Epidermal melanocyte (primary cell): ENCODE measurements around the gene TNFAIP3.
"Not testable (repeated sequence)": the region's sequence is repeated elsewhere in the genome, so short reads cannot be mapped to it uniquely, and the experiment has no call there.

Experiments used
- DNase-seq: peaks from one replicate; pipeline ENCODE4 v3.0.0; 2011; ENCODE audit warnings: low spot score; ENCODE audit not compliant: insufficient read length

The TNFAIP3 gene

GRCh38 chr6:137844773-137845172, 22.3 kb upstream of the TNFAIP3 start:
- not testable (repeated sequence) for DNase-seq

DNA sequence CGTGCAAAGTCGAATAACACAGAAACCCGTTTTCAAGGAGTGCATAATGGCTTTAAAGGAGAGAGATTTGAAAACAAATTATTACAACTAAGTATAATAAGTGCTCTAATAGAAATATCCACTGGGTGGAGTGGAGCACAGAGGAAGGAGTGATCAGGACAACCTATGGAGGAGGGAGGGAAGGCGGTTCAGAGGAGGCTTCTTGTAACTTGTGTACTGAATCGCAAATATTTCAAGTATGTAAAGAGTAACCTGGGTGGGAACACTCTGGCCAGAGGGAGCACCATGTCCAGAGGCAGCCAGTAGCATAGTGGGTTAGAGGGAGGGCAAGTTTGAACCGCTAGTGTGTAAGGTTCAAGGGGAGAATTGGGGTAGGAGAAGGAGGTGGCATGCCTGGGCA, 21.6 kb upstream of the TNFAIP3 start:
- no peak for DNase-seq

DNA sequence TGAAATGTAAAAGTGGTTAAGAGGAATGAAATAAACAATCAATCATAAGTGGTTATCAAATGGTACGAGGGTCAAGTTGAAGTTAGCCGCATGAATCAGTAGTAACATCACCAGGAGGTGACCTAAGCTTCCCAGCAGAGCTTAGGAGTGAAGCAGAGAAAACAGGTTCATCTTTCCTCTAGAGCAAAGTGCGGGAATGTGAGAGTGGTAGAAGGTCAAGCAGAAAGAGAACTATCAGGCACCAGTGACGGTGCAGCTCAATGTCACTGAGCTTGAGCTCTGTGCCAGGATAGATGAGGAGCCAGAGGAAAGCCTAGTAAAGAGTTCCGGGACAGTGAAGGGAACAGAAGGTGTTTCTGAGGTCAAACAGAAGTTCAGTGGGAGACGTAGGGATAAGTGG, 20.8 kb upstream of the TNFAIP3 start:
- DNase-seq = no peak

GRCh38 chr6:137846772-137847313, 20.2 kb upstream of the TNFAIP3 start:
- DNase-seq = no peak

GRCh38 chr6:137847748-137848147, 19.3 kb upstream of the TNFAIP3 start:
- DNase-seq = no peak

GRCh38 chr6:137848672-137849071, 18.4 kb upstream of the TNFAIP3 start:
- DNase-seq = no peak

DNA sequence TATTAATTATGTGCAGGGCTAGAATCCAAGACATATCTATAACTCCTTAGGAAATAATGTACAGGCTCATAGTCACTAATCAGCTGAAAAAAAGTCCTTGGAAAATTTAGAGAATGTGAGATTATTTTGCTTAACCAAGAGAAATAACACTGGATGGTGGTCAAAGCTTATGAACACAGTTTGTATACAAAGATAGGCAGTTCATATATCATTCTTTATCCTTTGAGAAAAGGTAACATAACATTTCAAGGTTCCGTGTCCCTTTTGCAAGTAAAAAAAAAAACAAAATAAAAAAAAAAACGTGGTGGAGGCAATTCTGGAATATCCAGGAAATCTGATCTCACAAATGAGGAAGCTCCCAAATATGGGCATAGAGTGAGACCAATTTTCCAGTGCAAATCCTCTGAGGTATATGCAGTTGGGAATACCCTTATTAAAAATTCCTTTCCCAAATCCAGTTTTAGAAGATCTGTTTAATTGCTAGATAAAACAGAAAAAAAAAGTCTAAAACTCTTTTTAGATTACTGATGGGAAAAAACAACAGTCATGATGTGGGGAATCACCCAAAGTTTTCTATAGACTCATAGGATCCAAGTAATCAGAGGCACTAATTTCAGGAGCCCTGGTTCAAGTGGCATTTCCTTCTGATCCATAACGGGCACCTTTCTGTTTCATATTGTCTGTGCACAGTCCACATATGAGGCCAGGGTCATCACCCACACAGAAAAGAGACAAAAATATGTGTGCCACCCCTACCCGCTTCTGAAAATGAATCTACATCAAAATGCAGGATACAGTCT, 17.7 kb upstream of the TNFAIP3 start:
- no peak for DNase-seq

DNA sequence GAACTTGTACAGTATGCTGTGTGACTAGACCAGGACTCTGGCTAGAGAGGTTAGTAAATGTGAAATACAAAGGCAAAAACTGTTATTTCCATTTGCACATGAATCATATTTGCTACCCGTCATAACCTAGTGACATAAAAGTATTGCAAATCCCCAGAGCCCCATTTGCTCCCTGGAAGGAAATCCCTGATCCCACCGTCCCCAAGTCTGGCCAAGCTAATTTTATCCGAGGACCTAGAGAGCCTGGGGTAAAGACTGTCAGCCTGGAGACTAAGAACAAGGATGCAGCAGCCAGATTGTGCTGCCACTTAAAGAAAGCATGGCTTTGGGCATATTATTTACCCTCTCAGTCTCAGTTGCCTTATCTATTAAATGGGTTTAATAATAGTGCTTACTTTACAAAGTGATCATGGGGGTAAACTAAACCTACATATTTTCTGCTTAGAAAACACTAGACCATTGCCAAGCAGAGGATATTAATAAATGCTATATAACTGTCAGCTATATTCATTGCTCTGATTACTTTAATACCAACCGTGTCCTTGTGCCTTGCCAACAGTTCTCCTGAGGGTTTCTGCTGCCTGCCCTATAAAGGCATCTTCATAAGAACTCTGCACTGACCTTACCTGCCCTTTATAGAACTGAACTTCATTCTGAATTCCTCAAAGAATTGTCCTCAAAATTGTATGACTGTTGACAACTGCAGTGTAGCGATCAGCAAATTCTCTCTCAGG, 16.9 kb upstream of the TNFAIP3 start:
- no peak for DNase-seq

- no peak for DNase-seq
Measured at GRCh38 chr6:137850816-137851602, 16.1 kb upstream of the TNFAIP3 start.

GRCh38 chr6:137851669-137852068, 15.4 kb upstream of the TNFAIP3 start:
- no peak for DNase-seq

DNA sequence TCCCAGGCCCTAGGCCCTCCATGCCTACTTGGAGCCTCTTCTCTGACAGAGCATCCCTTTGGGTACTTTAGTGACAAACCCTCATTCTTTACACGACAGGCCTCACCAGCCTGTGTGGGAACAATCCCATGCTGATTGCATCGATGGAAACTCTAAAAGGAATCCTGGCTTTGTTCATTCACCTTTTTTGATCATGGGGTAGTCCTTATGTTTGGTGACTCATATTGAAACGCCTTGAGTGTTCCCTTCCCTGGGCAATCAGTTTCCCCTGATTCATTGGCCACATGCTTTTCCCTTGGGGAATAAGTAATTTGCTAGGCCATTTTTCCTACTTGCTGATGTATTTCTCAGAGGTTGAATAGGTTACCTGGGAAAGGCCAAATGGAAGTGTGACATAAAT, 14.7 kb upstream of the TNFAIP3 start:
- DNase-seq = no peak

DNA sequence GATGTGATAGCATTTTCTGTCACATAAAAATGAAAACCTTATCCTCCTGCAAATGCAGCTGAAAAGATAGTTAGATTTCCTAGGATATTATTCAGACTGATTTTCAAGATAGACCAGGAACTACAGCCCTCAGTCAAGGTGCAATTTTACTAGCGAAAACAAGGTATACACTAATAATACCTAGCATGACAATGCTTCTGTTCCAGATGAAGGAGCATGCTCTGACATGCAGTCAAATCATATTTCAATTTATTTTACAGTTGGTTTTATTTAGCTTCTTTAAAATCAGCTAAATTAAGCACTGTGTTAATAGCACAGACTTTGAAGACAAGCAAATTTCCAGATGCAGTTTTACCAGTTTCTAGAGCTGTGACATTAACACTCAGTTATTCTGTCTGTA, 14.2 kb upstream of the TNFAIP3 start:
- no peak for DNase-seq

GRCh38 chr6:137853569-137854213, 13.4 kb upstream of the TNFAIP3 start:
- DNase-seq = no peak

- DNase-seq = no peak
Measured at GRCh38 chr6:137856138-137856898, 10.7 kb upstream of the TNFAIP3 start.

DNA sequence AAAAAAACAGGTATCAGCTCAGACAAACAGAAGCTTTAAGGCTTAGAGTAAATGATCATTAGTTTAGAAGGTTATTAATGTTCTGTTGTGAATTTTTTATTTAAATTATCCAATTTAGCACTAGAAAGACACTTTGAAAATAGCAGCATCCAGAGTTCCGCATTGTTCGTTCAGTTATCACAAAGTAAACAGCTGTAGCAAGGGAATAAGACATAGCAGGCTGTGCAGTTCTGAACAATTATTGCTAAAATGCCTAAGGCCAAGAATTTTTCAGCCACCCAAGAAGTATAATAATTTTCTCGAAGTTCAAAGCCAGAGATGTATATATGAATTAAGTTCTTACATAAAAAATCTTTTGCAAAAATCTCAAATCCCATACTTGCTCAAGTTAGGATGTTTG, 8.0 kb upstream of the TNFAIP3 start:
- DNase-seq = no peak

DNA sequence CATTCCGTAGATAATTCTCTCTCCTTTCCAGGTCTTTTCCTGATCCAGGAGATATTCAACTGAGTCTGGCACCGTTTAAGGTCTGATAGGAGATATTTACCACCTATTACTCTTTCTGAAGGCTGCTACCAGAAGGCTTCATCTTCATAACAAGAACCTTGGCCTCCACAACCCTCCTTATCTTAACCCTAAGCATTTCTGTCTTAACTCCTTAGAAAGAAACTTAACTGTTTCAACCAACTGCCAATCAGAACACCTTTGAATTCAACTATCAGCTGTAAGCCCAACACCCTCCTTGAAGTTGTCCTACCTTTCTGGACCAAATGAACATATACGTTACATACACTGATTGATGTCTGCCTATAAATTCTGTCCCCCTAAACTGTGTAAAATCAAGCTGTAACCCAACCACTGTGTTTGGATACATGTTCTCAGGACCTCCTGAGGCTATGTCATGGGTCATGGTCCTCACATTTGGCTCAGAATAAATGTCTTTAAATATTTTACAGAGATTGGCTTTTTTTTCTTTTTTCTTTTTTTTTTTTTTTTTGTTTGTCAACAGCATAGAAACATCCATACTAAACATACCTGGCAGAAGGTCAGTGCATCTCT, 6.6 kb upstream of the TNFAIP3 start:
- no peak for DNase-seq

DNA sequence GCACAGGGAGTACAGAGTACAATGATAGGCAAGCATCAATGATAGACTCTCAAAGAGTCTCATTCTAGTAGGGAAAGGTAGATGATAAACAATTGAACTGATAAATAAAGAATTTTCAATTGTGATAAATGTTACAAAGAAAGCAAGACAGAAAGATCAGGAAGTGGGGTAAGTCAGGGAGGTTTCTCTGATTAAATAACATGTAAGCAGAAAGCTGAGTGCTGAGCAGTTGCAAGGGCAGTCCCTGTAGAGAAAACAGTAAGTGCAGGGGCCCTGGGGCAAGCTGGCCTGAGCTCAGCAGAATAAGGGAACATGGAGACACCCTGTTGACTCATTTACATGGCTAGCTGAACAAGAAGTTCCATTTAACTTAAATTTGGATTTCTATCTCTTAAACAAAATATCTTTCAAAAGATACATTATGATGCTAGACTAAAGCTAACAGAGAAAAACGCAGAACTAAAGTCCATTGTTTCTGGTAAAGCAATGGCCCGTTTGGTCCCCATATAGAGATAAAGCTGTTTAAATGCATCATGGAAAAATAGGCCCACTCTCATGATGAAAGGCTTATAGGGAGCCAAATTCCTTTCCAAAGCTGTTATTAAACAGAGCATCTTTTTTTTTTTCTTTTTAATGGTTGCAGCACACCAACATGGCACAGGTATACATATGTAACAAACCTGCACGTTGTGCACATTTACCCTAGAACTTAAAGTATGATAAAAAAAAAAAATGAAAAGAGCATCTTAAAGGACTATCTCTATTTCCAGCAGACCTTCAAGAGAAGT, 5.3 kb upstream of the TNFAIP3 start:
- DNase-seq = no peak

DNA sequence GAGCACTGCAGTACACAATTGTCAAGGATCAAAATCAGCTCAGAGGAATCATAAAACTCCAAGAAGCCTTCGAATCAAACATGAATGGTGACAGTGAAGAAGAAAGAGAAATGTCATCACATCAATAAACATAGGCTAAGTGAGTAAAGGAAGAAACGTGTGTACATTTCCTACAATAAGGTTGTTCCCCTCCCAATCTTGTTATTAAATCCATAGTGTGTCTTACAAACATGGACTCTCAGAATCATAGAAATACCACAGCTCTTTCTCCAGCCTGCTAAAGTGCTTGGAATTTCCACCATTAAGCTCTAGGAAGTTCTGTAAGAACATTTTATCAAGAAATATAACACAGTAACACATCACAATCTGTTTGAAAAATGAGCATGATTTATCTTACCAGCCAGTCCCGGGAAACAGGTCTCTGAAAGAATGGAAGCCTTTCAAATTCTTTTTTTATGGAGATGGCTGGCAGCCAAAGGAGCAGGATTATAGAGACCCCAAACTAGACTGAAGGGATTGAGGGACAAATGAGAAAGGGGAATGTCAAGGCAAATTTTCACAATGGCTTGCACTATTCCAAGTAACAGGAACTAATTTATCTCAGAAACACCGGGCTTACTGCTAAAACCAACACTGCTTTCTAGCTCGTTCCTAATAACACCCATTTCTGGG, 4.5 kb upstream of the TNFAIP3 start:
- no peak for DNase-seq
